HepG2 (cell line): ENCODE measurements around the gene SPANXN4. TPM values are rescaled to one million over a fixed set of nuclear protein-coding genes. Genes with fewer than 3 reads are reported as not detected.

Source experiments
- ATAC-seq: fragments of 200-7000 bp; cut with Tn5 transposase; 3 replicates; pipeline ENCODE4 v1.9.1; 2020; ENCODE audit warnings: mild to moderate bottlenecking, moderate library complexity
- BruUV-seq: library from RNA; stranded (reverse); fragments of 400-500 nt; replicated peaks from 2 replicates; lab custom pipeline; 2021; lab: Mats Ljungman, UMichigan
- CTCF ChIA-PET: fragments of 300-600 bp; formaldehyde crosslinking; extraction: SDS; loops from one replicate; lab custom pipeline; 2021; ENCODE audit warnings: low total read pairs, inconsistent platforms, low intra/inter-chr PET ratio; lab: Yijun Ruan, JAX
- POLR2A ChIA-PET: fragments of 350-600 bp; sonication (Branson Sonifier 250); formaldehyde crosslinking; loops from one replicate; lab custom pipeline; 2020; ENCODE audit warnings: antibody characterized with exemption, inconsistent platforms; lab: Yijun Ruan, JAX
- DNase-seq: peaks from one replicate; pipeline ENCODE4 v3.0.0-alpha.2; 2015; ENCODE audit warnings: low spot score
- FAIRE-seq: peaks from 3 replicates; lab custom pipeline; 2011; peaks lifted over from hg19 to GRCh38; lab: Jason Lieb, UNC
- H2AFZ ChIP-seq: one replicate; pipeline ENCODE4 v1.6.1; 2011; ENCODE audit warnings: low read length, inconsistent platforms
- H3K27ac ChIP-seq: fragments of 300-600 bp; 3 replicates; pipeline ENCODE4 v1.8.0; 2011; ENCODE audit warnings: mixed run types, mild to moderate bottlenecking, mixed read lengths, low read length, inconsistent platforms; ENCODE audit not compliant: insufficient read depth; ENCODE audit errors: extremely low read length
- H3K27me3 ChIP-seq, 2 experiments: fragments of 200-600 bp in 1 of 2; 2 replicates in 1 of 2; 3 replicates in 1 of 2; pipeline versions ENCODE4 v1.6.0 to v1.8.0; 2011; ENCODE audit warnings: low read length in 2 of 2, mild to moderate bottlenecking in 2 of 2, moderate library complexity in 2 of 2, inconsistent platforms in 1 of 2; ENCODE audit not compliant: insufficient read depth in 2 of 2, control insufficient read depth in 1 of 2
- H3K36me3 ChIP-seq, 2 experiments: fragments of 200-600 bp in 1 of 2; replicated peaks in 1 of 2; 2 replicates in 1 of 2; 3 replicates in 1 of 2; pipeline versions ENCODE4 v1.5.1 to v1.8.0; 2011; ENCODE audit warnings: low read length in 2 of 2, inconsistent platforms in 1 of 2; ENCODE audit not compliant: insufficient read depth in 2 of 2, control insufficient read depth in 1 of 2
- H3K4me1 ChIP-seq: 2 replicates; pipeline ENCODE4 v1.5.1; 2012; ENCODE audit warnings: low read length, inconsistent platforms; ENCODE audit not compliant: insufficient read depth
- H3K4me2 ChIP-seq: 2 replicates; pipeline ENCODE4 v1.6.0; 2011; ENCODE audit warnings: low read depth, low read length, inconsistent platforms
- H3K4me3 ChIP-seq, 3 experiments: fragments of 200-600 bp in 1 of 3; sonication (generic), shearing (Covaris generic) in 1 of 3; replicated peaks in 1 of 3; 2 replicates each; pipeline ENCODE4 v1.5.1; 2011 to 2016; ENCODE audit warnings: low read length in 3 of 3, inconsistent platforms in 2 of 3, low read depth in 2 of 3, mild to moderate bottlenecking in 2 of 3, control low read depth in 1 of 3, mixed read lengths in 1 of 3; ENCODE audit not compliant: insufficient read depth in 1 of 3
- H3K79me2 ChIP-seq: one replicate; pipeline ENCODE4 v1.6.1; 2011; ENCODE audit warnings: low read length, inconsistent platforms; ENCODE audit not compliant: insufficient read depth
- H3K9ac ChIP-seq: 2 replicates; pipeline ENCODE4 v1.6.0; 2011; ENCODE audit warnings: mild to moderate bottlenecking, low read depth, low read length, inconsistent platforms; ENCODE audit not compliant: insufficient read depth
- H3K9me3 ChIP-seq: 2 replicates; pipeline ENCODE4 v1.5.1; 2012; ENCODE audit warnings: mild to moderate bottlenecking, low read length
- H4K20me1 ChIP-seq: 2 replicates; pipeline ENCODE4 v1.6.0; 2011; ENCODE audit warnings: inconsistent platforms, mild to moderate bottlenecking, low read length, moderate library complexity; ENCODE audit not compliant: insufficient read depth
- CAMTA2 ChIP-seq: sonication (generic); formaldehyde crosslinking; IDR thresholded peaks from 2 replicates; pipeline ENCODE4 v1.4.0; 2020; ENCODE audit warnings: mild to moderate bottlenecking, missing genetic modification reagents, borderline replicate concordance
- KDM5A ChIP-seq: fragments of 200-600 bp; sonication (generic); IDR thresholded peaks from 2 replicates; pipeline ENCODE4 v1.7.0; 2018; ENCODE audit warnings: antibody characterized with exemption, mild to moderate bottlenecking, low read length, borderline replicate concordance
- MEIS2 ChIP-seq: sonication (generic); formaldehyde crosslinking; IDR thresholded peaks from 2 replicates; pipeline ENCODE4 v1.9.0; 2021; ENCODE audit warnings: mild to moderate bottlenecking, missing genetic modification reagents
- SRF ChIP-seq: IDR thresholded peaks from 2 replicates; pipeline ENCODE4 v1.6.1; 2011; ENCODE audit warnings: mild to moderate bottlenecking, low read depth, low read length, moderate library complexity
- SRSF9 ChIP-seq: fragments of 200-400 bp; formaldehyde crosslinking; IDR thresholded peaks from 2 replicates; pipeline ENCODE4 v1.6.1; 2018; ENCODE audit warnings: borderline replicate concordance, mild to moderate bottlenecking, low read depth, low read length; ENCODE audit not compliant: insufficient read depth, poor library complexity, severe bottlenecking
- ZBTB7A ChIP-seq: sonication (generic); formaldehyde crosslinking; IDR thresholded peaks from 2 replicates; pipeline ENCODE4 v1.8.0; 2022; ENCODE audit warnings: mild to moderate bottlenecking, missing genetic modification reagents
- ZNF12 ChIP-seq: sonication (generic); formaldehyde crosslinking; IDR thresholded peaks from 2 replicates; pipeline ENCODE4 v1.5.0; 2020; ENCODE audit warnings: missing genetic modification reagents
- ZNF3 ChIP-seq: IDR thresholded peaks from 2 replicates; pipeline ENCODE4 v1.7.0; 2017; ENCODE audit warnings: inconsistent platforms
- ZNF703 ChIP-seq: sonication (generic); formaldehyde crosslinking; IDR thresholded peaks from 2 replicates; pipeline ENCODE4 v1.5.1; 2020; ENCODE audit warnings: missing genetic modification reagents, mild to moderate bottlenecking, moderate library complexity, borderline replicate concordance
- ZNF879 ChIP-seq: sonication (generic); formaldehyde crosslinking; IDR thresholded peaks from 2 replicates; pipeline ENCODE4 v1.8.1; 2023; ENCODE audit warnings: missing genetic modification reagents
- ZSCAN20 ChIP-seq: sonication (generic); formaldehyde crosslinking; IDR thresholded peaks from 2 replicates; pipeline ENCODE4 v1.4.0; 2020; ENCODE audit warnings: missing genetic modification reagents, mild to moderate bottlenecking, borderline replicate concordance
- WGBS: methylation state at CpG from one replicate; pipeline ENCODE4 v1.1.6; 2017; ENCODE audit warnings: low lambda C conversion rate; 5-methylcytosine and 5-hydroxymethylcytosine counted together
- in situ Hi-C: cut with HindIII; loops from 2 replicates; pipeline ENCODE4 v1.10.0; 2017; ENCODE audit warnings: low pct_unique_long_range_greater_than_20kb; ENCODE audit not compliant: extremely low pct_ligation_motif_present
- intact Hi-C: fragments of 100-400 bp; cut with micrococcal nuclease; formaldehyde crosslinking; loops from one replicate; pipeline ENCODE4 v1.10.0; 2022; ENCODE audit not compliant: unreplicated experiment
- polyA plus RNA-seq, 8 experiments: library from polyadenylated mRNA; depleted of rRNA in 3 of 8; stranded (reverse) in 7 of 8; unstranded in 1 of 8; fragments of >200 nt; fragmentation: Illumina TruSeq in 4 of 8; extraction: Trizol in 4 of 8; gene quantifications; 2 replicates each; pipeline versions ENCODE4 v1.2.1 to v1.2.3, GENCODE V29; 2011 to 2016; ENCODE audit warnings: low read depth in 4 of 8, missing spikeins in 1 of 8, mixed read lengths in 1 of 8; ENCODE audit not compliant: insufficient read depth in 1 of 8
- total RNA-seq, 5 experiments: library from RNA; depleted of rRNA; stranded (reverse); fragments of >200 nt; fragmentation: Illumina TruSeq; extraction: Trizol; gene quantifications; 2 replicates each; pipeline ENCODE4 v1.2.3, GENCODE V29; 2016; ENCODE audit warnings: low read depth in 1 of 5
- TF ChIP-seq, protein P1 (sequence below): sonication (generic); formaldehyde crosslinking; IDR thresholded peaks from 2 replicates; pipeline ENCODE4 v1.4.0; 2020; ENCODE audit warnings: missing genetic modification reagents
- TF ChIP-seq, protein P2 (sequence below): sonication (generic); formaldehyde crosslinking; IDR thresholded peaks from 2 replicates; pipeline ENCODE4 v1.8.1; 2023; ENCODE audit warnings: mild to moderate bottlenecking, inconsistent platforms, moderate library complexity, missing genetic modification reagents, borderline replicate concordance
- TF ChIP-seq, protein P3 (sequence below): sonication (generic); formaldehyde crosslinking; IDR thresholded peaks from 2 replicates; pipeline ENCODE4 v1.4.0; 2020; ENCODE audit warnings: missing genetic modification reagents, mild to moderate bottlenecking, borderline replicate concordance
- TF ChIP-seq, protein P4 (sequence below): sonication (generic); formaldehyde crosslinking; IDR thresholded peaks from 2 replicates; pipeline ENCODE4 v1.9.0; 2021; ENCODE audit warnings: missing genetic modification reagents, mild to moderate bottlenecking, borderline replicate concordance

SPANXN4 gene
- total and polyA plus RNA-seq, 2 of the 13 experiments (the other 11 are each of a cell fraction or from before 2014, with no cell fraction given): not detected

DNA sequence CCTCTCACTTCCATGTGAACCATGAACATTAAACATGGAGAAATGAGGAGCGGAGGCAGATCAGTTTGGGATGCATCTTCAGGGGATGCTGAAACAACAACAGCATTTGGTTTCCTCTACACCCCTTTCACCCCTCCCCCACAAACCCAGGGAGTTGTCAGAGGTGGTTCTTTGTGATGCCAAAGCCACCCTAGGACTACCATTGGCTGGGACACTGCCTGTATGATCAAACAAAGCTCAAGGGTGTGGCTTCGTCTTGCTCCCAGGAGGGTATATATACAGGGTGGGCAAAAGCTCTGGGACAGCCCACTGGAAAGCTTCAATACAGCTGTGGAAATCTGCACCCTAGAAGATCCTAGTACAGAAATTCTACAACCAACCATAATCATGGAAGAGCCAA, at the start of gene SPANXN4 (continued):
- TF ChIP-seq, protein P1, sequence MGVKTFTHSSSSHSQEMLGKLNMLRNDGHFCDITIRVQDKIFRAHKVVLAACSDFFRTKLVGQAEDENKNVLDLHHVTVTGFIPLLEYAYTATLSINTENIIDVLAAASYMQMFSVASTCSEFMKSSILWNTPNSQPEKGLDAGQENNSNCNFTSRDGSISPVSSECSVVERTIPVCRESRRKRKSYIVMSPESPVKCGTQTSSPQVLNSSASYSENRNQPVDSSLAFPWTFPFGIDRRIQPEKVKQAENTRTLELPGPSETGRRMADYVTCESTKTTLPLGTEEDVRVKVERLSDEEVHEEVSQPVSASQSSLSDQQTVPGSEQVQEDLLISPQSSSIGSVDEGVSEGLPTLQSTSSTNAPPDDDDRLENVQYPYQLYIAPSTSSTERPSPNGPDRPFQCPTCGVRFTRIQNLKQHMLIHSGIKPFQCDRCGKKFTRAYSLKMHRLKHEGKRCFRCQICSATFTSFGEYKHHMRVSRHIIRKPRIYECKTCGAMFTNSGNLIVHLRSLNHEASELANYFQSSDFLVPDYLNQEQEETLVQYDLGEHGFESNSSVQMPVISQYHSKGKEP (CRISPR knock-in tag): no peak
- TF ChIP-seq, protein P2, sequence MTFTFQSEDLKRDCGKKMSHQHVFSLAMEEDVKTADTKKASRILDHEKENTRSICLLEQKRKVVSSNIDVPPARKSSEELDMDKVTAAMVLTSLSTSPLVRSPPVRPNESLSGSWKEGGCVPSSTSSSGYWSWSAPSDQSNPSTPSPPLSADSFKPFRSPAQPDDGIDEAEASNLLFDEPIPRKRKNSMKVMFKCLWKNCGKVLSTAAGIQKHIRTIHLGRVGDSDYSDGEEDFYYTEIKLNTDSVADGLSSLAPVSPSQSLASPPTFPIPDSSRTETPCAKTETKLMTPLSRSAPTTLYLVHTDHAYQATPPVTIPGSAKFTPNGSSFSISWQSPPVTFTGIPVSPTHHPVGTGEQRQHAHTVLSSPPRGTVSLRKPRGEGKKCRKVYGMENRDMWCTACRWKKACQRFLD (CRISPR knock-in tag): no peak
- TF ChIP-seq MEIS2: no peak

DNA sequence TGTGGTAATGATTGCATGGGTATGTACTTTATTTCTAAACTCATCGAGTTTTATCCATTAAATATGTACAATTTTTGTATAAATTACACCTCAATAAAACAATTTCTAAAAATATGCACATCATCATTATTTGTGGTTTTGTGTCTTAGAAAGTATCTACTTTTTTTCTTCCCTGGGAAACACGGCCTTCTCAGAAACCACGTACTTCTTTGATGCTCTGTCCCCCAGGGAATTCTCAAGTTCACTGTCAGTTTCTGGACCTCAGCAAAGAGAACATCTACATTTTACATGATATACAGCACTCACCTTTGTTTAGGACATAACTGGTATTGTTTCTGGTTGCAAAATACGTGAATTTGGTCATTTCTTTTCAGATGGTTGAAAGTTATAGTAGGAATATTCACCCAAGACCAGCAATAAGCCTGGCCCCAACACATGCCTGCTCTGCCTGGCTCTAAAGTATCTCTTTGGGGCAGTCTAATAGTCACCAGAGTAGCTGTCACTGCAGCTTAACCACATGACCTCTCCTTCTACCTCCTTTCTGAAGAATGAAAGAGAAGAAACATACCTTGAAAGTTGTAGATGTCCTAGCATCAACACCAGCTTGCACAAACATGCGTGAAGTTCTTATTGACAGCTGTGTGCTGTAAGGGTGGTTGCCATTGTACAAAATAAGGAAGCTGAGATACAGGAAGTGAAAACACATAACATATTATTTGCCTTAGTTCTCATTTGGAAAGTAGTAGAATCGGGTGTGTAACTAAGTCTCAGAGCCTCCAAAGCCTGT, 48.4 kb upstream of the SPANXN4 start:
- Histone ChIP-seq H3K4me1 (no peaks in the 10 kb centered on the region), H3K79me2 (no peaks in the 10 kb centered on the region), H4K20me1 (no peaks in the 10 kb centered on the region), H3K27me3 (no peaks in the 10 kb centered on the region), H3K36me3 (no peaks in the 10 kb centered on the region), H3K9ac (no peak overlapping the region), H3K4me2 (no peak overlapping the region), H3K27ac (no peak overlapping the region), H3K9me3 (peaks cover 20% of the 10 kb centered on the region; the same call in 1 of the 2 replicates), H3K4me3 (no peak overlapping the region), H2AFZ (no peak overlapping the region)
- WGBS: 4% methylated on average over 6 of the region's 6 CpGs
- intact Hi-C loops: no loop called here
- BruUV-seq: no TSS peak
- no peak for DNase-seq
- no peak for ATAC-seq
- in situ Hi-C loops: no loop called here
- no peak for FAIRE-seq
- ChIA-PET CTCF (no interaction called here), POLR2A (no interaction called here)
- TF ChIP-seq, protein P3, sequence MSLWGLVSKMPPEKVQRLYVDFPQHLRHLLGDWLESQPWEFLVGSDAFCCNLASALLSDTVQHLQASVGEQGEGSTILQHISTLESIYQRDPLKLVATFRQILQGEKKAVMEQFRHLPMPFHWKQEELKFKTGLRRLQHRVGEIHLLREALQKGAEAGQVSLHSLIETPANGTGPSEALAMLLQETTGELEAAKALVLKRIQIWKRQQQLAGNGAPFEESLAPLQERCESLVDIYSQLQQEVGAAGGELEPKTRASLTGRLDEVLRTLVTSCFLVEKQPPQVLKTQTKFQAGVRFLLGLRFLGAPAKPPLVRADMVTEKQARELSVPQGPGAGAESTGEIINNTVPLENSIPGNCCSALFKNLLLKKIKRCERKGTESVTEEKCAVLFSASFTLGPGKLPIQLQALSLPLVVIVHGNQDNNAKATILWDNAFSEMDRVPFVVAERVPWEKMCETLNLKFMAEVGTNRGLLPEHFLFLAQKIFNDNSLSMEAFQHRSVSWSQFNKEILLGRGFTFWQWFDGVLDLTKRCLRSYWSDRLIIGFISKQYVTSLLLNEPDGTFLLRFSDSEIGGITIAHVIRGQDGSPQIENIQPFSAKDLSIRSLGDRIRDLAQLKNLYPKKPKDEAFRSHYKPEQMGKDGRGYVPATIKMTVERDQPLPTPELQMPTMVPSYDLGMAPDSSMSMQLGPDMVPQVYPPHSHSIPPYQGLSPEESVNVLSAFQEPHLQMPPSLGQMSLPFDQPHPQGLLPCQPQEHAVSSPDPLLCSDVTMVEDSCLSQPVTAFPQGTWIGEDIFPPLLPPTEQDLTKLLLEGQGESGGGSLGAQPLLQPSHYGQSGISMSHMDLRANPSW (CRISPR knock-in tag): no peak
- TF ChIP-seq ZSCAN20 (CRISPR knock-in tag): no peak
- TF ChIP-seq ZNF12 (CRISPR knock-in tag): no peak
- no peak for TF ChIP-seq KDM5A
- no peak for TF ChIP-seq SRF
- no peak for TF ChIP-seq ZBTB7A
- TF ChIP-seq SRSF9: no peak
- no peak for TF ChIP-seq CAMTA2 (CRISPR knock-in tag)
- no peak for TF ChIP-seq ZNF3 (CRISPR knock-in tag)
- TF ChIP-seq ZNF879 (CRISPR knock-in tag): no peak
- TF ChIP-seq, protein P4, sequence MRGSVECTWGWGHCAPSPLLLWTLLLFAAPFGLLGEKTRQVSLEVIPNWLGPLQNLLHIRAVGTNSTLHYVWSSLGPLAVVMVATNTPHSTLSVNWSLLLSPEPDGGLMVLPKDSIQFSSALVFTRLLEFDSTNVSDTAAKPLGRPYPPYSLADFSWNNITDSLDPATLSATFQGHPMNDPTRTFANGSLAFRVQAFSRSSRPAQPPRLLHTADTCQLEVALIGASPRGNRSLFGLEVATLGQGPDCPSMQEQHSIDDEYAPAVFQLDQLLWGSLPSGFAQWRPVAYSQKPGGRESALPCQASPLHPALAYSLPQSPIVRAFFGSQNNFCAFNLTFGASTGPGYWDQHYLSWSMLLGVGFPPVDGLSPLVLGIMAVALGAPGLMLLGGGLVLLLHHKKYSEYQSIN (CRISPR knock-in tag): no peak
- TF ChIP-seq ZNF703 (CRISPR knock-in tag): no peak
